ENCODE results near the gene HAUS1. TPM values are rescaled to one million over a fixed set of nuclear protein-coding genes. Genes with fewer than 3 reads are reported as not detected.
"Not testable (repeated sequence)": the region's sequence is repeated elsewhere in the genome, so short reads cannot be mapped to it uniquely, and the experiment has no call there.

Gene HAUS1
- total RNA-seq, 4 donors from 2014 or later = 21.5 to 47.8 (median 36.1) TPM

GRCh38 chr18:46155641-46156051 is 51.5 kb downstream of the HAUS1 start:
- H3K4me3 ChIP-seq = no peak overlapping the region
- no peak for DNase-seq
- intact Hi-C loops (cut with DNase I; ENCODE audit: low total_unique reads) = no loop called here
- no peak overlapping the region for H3K27ac ChIP-seq
- H3K27me3 ChIP-seq = no peaks in the 10 kb centered on the region
- no peaks in the 10 kb centered on the region for H3K9me3 ChIP-seq
- H3K4me1 ChIP-seq = no peaks in the 10 kb centered on the region
- TF ChIP-seq, protein P1, sequence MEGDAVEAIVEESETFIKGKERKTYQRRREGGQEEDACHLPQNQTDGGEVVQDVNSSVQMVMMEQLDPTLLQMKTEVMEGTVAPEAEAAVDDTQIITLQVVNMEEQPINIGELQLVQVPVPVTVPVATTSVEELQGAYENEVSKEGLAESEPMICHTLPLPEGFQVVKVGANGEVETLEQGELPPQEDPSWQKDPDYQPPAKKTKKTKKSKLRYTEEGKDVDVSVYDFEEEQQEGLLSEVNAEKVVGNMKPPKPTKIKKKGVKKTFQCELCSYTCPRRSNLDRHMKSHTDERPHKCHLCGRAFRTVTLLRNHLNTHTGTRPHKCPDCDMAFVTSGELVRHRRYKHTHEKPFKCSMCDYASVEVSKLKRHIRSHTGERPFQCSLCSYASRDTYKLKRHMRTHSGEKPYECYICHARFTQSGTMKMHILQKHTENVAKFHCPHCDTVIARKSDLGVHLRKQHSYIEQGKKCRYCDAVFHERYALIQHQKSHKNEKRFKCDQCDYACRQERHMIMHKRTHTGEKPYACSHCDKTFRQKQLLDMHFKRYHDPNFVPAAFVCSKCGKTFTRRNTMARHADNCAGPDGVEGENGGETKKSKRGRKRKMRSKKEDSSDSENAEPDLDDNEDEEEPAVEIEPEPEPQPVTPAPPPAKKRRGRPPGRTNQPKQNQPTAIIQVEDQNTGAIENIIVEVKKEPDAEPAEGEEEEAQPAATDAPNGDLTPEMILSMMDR (IDR thresholded peaks at IDR 0.05) = no peak
- TF ChIP-seq POLR2A (IDR thresholded peaks at IDR 0.05) = no peak
- no peaks in the 10 kb centered on the region for H3K36me3 ChIP-seq

- intact Hi-C loops (cut with DNase I; ENCODE audit: low total_unique reads) = no loop called here
- TF ChIP-seq, protein P1 (IDR thresholded peaks at IDR 0.05) = no peak
- TF ChIP-seq POLR2A (IDR thresholded peaks at IDR 0.05) = no peak
Measured at GRCh38 chr18:46156124-46156745, 52.0 kb downstream of the HAUS1 start.

DNA sequence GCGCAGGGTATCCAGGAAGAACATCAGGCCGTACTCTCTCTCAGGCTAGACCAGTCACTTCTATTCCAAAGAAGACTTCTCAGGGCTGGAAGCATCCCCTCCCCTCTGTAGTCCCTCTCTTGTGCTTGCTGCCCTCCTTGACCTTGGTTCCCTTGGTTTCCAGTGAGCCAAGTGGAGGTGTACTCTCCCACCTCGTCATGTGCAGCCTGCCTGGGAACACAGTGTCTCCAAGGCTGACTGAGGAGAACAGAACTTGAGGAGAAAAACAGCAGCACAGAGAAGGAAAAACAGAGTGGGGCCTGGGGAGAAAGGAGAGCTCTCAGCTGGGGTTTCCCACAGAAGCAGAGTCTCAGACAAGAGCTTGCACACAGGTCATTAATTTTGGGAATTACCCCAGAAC is 52.7 kb downstream of the HAUS1 start:
- Histone ChIP-seq H3K9me3 (no peaks in the 10 kb centered on the region), H3K4me3 (no peak overlapping the region), H3K27me3 (no peaks in the 10 kb centered on the region), H3K36me3 (no peaks in the 10 kb centered on the region), H3K4me1 (no peaks in the 10 kb centered on the region), H3K27ac (no peak overlapping the region)
- no peak for TF ChIP-seq POLR2A (IDR thresholded peaks at IDR 0.05)
- TF ChIP-seq, protein P1 (IDR thresholded peaks at IDR 0.05) = no peak
- DNase-seq = no peak
- intact Hi-C loops (cut with DNase I; ENCODE audit: low total_unique reads) = no loop called here

More at GRCh38 chr18:46156124-46156745, 52.0 kb downstream of the HAUS1 start:
- no peak for DNase-seq
- no peak overlapping the region for H3K4me3 ChIP-seq
- no peak overlapping the region for H3K27ac ChIP-seq
- H3K4me1 ChIP-seq = no peaks in the 10 kb centered on the region
- no peaks in the 10 kb centered on the region for H3K27me3 ChIP-seq
- H3K36me3 ChIP-seq = no peaks in the 10 kb centered on the region
- H3K9me3 ChIP-seq = no peaks in the 10 kb centered on the region

DNA sequence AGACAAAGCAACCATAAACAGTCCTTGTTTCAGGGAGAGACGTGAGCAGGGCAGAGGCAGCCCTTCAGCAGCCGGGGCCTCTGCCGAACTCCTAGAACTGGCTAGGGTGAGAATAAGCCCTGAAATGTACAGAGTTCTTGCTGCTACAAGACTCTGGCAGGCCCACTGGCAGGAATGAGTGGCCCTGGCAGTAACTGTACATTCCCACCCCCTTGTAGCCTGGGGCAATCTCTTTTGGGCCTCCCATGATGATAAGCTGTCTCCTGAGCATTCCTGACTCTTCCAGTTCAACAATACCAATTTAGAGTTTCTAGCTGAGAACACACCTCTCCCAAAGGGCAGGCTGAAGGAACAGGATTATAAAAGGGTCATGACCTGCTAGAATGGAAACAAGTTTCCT is 54.3 kb downstream of the HAUS1 start:
- H3K4me1 ChIP-seq = no peaks in the 10 kb centered on the region
- TF ChIP-seq, protein P1 (IDR thresholded peaks at IDR 0.05) = no peak
- TF ChIP-seq POLR2A (IDR thresholded peaks at IDR 0.05) = no peak
- no peaks in the 10 kb centered on the region for H3K27me3 ChIP-seq
- intact Hi-C loops (cut with DNase I; ENCODE audit: low total_unique reads) = no loop called here
- no peaks in the 10 kb centered on the region for H3K9me3 ChIP-seq
- H3K27ac ChIP-seq = no peak overlapping the region
- no peak for DNase-seq
- no peak overlapping the region for H3K4me3 ChIP-seq
- no peaks in the 10 kb centered on the region for H3K36me3 ChIP-seq

DNA sequence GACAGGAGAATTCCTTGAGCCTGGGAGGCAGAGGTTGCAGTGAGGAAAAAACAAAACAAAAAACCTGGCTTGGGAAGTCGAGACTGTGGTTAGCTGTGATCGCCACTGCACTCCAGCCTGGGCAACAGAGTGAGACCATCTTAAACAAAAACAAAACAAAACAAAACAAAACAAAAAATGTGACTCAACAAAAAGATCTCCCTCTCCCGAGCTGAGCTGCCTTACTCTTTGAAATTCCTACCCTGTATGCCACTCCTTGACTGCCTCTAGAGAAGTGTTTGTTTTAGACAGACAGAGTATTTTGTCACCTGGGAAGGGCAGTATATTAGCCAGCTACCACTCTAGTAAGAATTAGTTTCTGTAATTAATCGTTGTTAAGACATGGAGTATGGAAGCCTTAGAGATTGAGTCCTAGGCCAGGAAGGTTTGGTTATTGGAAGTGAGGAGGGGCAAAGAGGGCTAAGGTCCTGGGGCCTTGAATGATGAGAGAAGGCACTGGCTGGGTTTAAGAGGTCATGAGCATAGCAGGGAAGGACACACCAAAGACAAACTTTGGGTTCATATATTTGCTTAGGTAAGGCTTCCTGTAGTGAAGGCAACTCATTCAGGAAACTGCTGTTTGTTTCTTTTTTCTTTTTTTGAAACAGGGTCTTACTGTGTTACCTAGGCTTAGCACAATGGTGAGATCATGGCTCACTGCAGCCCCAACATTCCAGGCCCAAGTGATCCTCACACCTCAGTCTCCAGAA is 56.0 kb downstream of the HAUS1 start:
- no peaks in the 10 kb centered on the region for H3K4me1 ChIP-seq
- no peak for TF ChIP-seq POLR2A (IDR thresholded peaks at IDR 0.05)
- H3K27me3 ChIP-seq = no peaks in the 10 kb centered on the region
- DNase-seq = no peak
- intact Hi-C loops (cut with DNase I; ENCODE audit: low total_unique reads) = no loop called here
- H3K27ac ChIP-seq = no peak overlapping the region
- no peaks in the 10 kb centered on the region for H3K9me3 ChIP-seq
- H3K36me3 ChIP-seq = no peaks in the 10 kb centered on the region
- no peak overlapping the region for H3K4me3 ChIP-seq

- DNase-seq; H3K4me1 ChIP-seq; H3K4me3 ChIP-seq; H3K27me3 ChIP-seq; intact Hi-C loops (cut with DNase I; ENCODE audit: low total_unique reads); H3K36me3 ChIP-seq; H3K9me3 ChIP-seq; H3K27ac ChIP-seq: not testable (repeated sequence)
Measured at GRCh38 chr18:46160840-46161239, 56.7 kb downstream of the HAUS1 start.

All from uterus (tissue), 4 donors.